Measurements from ENCODE around the gene RUNDC1. TPM values are rescaled to one million over a fixed set of nuclear protein-coding genes. Genes with fewer than 3 reads are reported as not detected.

The RUNDC1 gene
- total RNA-seq, 1 donor from 2014 or later: 17.4 TPM

DNA sequence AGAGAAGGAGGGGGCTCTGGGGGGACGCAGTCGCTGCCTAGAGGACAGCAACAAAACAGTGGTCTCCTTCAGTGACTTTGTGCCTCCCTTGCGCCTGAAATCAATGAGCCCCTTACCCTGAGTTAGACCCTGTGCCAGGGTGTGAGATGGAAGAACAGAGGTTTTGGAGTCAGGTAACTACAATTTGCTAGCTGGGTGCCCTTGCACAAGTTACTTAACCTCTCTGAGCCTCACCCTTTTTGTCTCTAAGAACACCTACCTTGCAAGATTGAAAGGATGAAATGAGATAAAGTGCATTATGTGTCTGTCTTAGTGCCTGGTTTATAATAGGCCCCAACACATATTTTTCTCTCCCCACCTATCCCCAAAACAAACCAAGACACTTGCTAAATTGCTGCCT lies 54.5 kb downstream of the RUNDC1 start:
- intact Hi-C loops (cut with micrococcal nuclease): no loop called here

DNA sequence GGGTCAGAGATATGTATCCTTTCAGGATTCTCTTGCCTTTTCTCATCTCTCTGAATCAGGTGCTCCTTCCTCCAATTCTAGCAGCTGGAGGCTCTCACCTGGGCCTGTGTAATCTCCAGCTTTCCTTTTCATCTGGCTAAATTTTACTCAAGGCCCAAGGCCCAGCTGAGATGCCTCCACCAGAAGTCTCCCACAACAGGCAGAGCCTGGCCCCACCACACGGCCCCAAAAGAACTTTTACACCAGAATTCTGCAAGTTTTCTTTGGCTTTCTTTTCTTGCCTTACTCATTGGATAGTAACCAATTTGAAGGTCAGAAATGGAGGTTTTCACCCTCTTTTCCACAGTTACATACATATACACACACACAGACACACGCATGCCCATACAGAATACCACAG lies 59.3 kb downstream of the RUNDC1 start:
- intact Hi-C loops (cut with micrococcal nuclease): no loop called here

DNA sequence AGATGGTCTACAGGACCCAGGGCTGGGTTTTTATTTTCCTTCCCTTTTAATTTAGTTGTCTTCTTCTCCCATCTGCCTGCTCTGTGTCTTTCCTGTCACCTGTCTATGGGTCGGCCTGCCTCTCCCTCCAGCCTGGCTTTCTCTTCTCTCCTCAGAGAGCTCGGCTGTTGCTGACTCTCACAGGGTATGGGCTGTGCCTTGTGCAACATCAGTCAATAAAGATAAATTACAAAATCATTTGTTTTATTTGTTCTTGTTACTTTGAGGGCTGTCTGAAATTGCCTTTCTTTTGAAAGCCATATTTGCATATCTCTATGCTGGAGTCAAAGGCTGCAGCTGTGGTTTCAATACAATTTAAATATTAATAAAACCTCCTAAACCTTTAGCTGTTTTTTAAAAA lies 60.3 kb downstream of the RUNDC1 start:
- intact Hi-C loops (cut with micrococcal nuclease): no loop called here

DNA sequence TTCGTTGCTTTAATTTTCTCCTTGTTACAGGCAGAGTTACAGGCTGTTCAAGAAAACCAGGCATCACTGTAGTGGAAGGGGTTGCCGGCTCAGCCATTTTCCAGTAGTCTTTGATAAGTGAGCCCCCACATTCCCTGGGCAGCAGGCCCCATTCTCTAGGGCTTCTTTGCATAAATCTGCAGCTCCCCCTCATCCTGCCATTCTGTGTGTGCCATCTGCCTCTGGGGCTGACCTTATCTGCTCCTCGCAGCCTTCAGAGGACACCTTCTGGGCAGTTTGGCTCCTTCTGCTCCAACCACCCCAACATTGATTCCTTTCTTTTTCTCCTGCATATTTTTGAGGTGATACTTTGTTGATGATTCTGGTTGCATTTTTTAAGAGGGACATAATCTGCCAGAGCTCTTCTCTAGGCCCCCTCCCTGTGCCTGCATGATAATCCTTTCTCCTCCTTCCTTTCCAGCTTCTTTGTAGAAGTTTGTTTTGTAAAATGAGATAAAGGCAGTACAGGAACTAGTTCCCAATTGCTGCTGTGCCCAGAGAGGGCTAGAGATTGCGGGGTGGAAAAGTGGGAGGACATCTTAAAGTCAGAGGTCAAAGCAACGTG lies 61.8 kb downstream of the RUNDC1 start:
- intact Hi-C loops (cut with micrococcal nuclease): no loop called here

Other genes with a start within 250 kb of the RUNDC1 start
- gene EZH1, start 235.5 kb upstream of the RUNDC1 start, total RNA-seq: 49.8 and 54.7 TPM in 2 replicates
- not detected in 2 replicates for gene RAMP2, start 219.3 kb upstream of the RUNDC1 start, total RNA-seq
- gene VPS25, start 207.1 kb upstream of the RUNDC1 start, total RNA-seq: 59.0 and 65.1 TPM in 2 replicates
- 0.15 and 0.22 TPM in 2 replicates for gene WNK4, start 200.0 kb upstream of the RUNDC1 start, total RNA-seq
- 48.1 and 49.5 TPM in 2 replicates for gene COA3, start 181.9 kb upstream of the RUNDC1 start, total RNA-seq
- gene CNTD1, start 181.7 kb upstream of the RUNDC1 start, total RNA-seq: not detected in 2 replicates
- gene BECN1, start 156.3 kb upstream of the RUNDC1 start, total RNA-seq: 114 and 119 TPM in 2 replicates
- gene PSME3, start 147.2 kb upstream of the RUNDC1 start, total RNA-seq: 125 and 146 TPM in 2 replicates
- gene AOC2, start 136.0 kb upstream of the RUNDC1 start, total RNA-seq: 2.6 TPM in 2 replicates
- 1.7 and 2.2 TPM in 2 replicates for gene AOC3, start 129.4 kb upstream of the RUNDC1 start, total RNA-seq
- not detected in 2 replicates for gene G6PC1, start 79.8 kb upstream of the RUNDC1 start, total RNA-seq
- gene AARSD1, start 16.1 kb upstream of the RUNDC1 start, total RNA-seq: 41.2 and 51.5 TPM in 2 replicates
- gene PTGES3L, start 485 bp upstream of the RUNDC1 start, total RNA-seq: 0.63 and 0.81 TPM in 2 replicates
- 816 and 851 TPM in 2 replicates for gene RPL27, start 17.9 kb downstream of the RUNDC1 start, total RNA-seq
- gene IFI35, start 26.2 kb downstream of the RUNDC1 start, total RNA-seq: 152 and 171 TPM in 2 replicates
- 10.7 and 11.6 TPM in 2 replicates for gene VAT1, start 41.8 kb downstream of the RUNDC1 start, total RNA-seq
- not detected in 2 replicates for gene RND2, start 44.7 kb downstream of the RUNDC1 start, total RNA-seq
- 50.7 and 56.5 TPM in 2 replicates for gene BRCA1, start 144.8 kb downstream of the RUNDC1 start, total RNA-seq
- 65.7 and 69.1 TPM in 2 replicates for gene NBR1, start 190.6 kb downstream of the RUNDC1 start, total RNA-seq
- 18.0 and 20.6 TPM in 2 replicates for gene TMEM106A, start 231.3 kb downstream of the RUNDC1 start, total RNA-seq
- gene CCDC200, start 248.1 kb downstream of the RUNDC1 start, total RNA-seq: 0.39 and 0.47 TPM in 2 replicates

All from T-helper 1 cell treated with Interleukin-12 subunit alpha and Interleukin-12 subunit beta and Interleukin-4 antibody, amounts not matched to agents 30 ng/mL and 1 ng/mL, for 36 hours (primary cell).